GM21576 (cell line): ENCODE results near the gene TOR1A.

ENCODE experiments used
- ATAC-seq: cut with Tn5 transposase; IDR thresholded peaks from one replicate; pipeline ENCODE4 v1.9.1; 2021; ENCODE audit warnings: mild to moderate bottlenecking, moderate library complexity; ENCODE audit not compliant: unreplicated experiment

The TOR1A gene, protein sequence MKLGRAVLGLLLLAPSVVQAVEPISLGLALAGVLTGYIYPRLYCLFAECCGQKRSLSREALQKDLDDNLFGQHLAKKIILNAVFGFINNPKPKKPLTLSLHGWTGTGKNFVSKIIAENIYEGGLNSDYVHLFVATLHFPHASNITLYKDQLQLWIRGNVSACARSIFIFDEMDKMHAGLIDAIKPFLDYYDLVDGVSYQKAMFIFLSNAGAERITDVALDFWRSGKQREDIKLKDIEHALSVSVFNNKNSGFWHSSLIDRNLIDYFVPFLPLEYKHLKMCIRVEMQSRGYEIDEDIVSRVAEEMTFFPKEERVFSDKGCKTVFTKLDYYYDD

DNA sequence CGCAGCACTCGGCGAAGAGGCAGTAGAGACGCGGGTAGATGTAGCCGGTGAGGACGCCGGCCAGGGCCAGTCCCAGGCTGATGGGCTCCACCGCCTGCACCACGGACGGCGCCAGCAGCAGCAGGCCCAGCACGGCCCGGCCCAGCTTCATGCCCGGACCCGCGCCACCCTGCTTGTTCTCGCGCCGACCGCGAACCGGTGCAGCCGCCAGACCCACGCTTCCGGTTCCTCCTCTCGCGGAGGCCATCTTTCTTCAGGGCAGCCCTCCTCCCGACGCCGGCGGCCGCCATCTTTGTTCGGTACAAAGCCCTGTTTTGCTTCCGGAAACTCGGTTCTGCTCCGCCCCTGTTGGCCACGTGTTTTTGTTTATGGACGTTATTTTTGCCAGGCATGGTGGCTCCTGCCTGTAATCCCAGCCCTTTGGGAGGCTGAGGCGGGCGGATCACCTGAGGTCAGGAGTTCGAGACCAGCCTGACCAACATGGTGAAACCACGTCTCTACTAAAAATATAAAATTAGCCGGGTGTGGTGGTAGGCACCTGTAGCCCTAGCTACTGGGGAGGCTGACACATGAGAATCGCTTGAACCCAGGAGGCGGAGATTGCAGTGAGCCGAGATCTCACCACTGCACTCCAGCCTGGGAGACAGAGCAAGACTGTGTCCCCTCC, at the start of gene TOR1A:
TSS of gene TOR1A (minus strand) at position 202 of the 667 bp plus-strand sequence. CDS start at position 151, 51 bp downstream.
- peak; percentile 91 for ATAC-seq

DNA sequence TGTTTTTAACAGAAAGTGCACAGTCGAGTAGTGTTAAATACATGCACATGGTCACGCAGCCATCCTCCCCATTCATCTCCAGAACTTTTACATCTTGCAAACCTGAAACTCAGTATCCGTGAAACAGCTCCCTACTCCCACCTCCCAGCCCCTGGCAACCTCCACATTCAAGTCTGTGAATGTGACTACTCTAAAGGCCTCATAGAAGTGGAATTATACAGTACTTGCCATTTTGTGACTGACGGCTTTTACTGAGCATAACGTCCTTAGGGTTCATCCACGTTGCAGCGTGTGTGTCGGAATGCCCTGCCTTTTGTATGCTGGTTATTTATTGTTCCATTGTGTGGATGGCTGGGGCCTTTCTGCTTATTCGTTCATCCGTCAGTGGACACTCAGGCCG, 47.1 kb upstream of the TOR1A start:
- no peak for ATAC-seq

DNA sequence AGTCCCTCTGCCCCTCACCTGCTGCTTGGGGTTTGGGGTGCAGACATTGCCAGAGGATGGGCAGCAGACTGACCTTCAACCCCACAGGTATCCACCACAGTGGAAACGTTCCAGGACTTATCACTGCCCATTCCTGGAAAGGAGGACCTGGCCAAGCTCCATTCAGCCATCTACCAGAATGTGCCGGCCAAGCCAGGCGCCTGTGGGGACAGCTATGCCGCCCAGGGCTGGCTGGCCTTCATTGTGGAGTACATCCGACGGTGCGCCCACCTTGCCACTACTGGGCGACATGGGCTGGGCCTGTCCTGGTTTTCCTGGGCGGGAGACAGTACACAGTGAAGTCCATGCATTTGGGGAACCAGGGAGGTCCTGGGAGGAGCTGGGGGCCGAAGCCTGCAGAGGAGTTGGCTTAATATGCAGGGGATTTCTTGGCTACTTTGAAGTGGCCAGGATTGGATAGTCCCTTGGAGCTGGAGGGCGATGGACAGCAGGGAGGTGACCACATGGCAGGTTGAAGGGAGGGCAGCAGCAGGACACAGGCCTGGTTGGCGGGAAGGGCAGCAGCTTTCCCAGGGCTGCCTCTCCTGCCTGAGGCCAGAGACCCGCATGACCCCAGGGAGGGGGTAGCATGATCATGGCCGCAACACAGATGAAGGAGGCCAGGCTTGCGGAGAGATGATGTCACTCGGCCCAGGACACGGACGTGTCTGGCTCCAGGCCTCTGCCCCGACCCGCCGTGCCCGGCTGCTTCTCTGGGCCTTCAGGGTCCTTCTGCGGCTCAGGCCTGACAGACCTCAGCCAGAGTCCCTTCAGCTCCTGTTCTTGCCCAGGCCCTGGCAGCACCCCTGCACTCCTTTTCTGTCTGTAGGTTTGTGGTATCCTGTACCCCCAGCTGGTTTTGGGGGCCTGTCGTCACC, 45.9 kb upstream of the TOR1A start:
- no peak for ATAC-seq

DNA sequence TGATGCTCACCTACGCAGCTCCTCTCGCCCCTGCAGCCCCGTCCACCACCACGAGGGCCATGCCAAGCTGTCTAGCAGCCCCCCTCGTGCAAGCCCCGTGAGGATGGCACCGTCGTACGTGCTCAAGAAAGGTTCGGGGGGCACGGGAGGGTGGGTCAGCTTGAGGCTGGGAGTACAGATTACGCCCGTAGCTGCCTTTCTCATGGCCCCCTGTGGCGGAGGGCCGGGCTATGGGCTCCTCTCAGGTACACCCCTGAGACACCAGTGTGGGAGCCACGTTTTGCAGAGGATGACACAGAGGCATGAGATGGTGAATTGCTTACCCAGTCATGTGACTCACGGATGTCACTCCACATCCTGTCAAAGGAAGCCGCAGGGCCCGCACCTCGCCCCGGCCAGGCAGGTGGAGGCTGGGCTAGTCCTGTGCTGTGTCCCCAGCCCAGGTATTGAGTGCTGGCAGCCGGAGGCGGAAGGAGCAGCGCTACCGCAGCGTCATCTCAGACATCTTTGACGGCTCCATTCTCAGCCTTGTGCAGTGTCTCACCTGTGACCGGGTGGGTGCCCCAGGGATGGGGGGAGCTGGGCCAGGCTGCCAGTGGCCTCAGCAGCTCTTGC, 45.0 kb upstream of the TOR1A start:
- ATAC-seq: no peak

DNA sequence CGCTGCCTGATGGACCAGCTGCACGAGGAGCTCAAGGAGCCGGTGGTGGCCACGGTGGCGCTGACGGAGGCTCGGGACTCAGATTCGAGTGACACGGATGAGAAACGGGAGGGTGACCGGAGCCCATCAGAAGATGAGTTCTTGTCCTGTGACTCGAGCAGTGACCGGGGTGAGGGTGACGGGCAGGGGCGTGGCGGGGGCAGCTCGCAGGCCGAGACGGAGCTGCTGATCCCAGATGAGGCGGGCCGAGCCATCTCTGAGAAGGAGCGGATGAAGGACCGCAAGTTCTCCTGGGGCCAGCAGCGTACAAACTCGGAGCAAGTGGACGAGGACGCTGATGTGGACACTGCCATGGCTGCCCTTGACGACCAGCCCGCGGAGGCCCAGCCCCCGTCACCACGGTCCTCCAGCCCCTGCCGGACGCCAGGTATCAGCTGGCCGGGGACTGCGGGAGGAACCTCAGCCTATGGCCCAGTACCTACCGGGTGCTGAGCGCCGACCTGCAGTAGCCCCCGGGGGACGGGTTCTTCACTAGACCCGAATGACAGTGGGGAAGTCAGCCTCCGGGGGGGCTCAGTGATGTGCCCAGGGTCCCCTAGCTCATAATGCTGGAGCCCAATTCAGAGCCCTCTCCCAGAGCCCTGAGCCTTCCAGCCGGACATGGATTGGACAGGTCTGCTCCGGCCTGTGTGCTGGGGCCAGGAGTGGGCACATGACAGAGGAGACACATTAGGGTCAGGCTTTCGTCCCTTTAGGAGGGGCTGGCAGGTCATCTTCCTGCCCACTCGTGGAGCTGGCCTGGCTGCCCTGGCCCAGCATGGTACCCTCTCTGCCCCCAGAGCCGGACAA, 44.3 kb upstream of the TOR1A start:
- ATAC-seq: no peak

DNA sequence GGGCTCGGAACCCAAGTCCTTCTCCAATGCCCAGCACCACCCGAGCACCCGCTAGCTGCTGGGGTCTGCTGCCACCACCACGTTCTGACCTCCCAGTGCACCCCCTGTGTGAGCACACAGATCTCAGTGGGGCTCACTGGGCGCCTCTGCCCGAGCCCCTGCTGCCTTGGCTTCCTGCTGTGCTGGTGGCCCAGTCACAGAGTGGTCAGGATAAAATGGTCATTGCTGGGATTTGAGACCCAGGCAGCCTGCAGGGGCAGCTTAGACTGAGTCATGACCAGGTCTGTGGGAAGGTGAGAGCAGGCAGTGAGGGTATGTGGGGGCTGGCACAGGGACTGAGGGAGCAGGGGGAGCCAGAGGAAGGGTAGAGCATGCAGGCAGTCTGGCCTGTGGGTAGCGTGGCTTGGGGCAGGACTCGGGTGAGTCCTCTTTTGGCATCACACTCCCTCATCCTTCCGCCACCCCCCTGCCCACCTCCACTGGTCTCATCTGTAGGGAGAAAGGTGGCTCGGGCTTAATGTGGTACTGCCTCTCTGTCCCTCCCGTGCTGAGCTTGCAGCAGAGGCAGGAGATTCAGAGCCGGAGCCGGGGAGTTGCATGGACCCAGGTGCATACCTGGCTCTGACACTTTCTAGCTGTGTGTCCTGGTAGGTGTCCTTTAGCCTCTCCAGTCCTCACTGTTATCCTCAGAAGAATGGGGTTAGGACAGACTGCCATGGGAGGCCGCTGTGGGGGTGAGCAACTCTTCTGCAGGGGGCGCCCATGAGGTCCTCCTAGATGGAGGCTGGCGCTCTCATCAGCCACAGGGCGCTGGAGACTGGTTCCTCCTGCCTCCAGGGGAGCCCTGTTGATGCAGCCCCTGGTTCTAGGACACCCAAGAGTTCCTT, 43.4 kb upstream of the TOR1A start:
- no peak for ATAC-seq

DNA sequence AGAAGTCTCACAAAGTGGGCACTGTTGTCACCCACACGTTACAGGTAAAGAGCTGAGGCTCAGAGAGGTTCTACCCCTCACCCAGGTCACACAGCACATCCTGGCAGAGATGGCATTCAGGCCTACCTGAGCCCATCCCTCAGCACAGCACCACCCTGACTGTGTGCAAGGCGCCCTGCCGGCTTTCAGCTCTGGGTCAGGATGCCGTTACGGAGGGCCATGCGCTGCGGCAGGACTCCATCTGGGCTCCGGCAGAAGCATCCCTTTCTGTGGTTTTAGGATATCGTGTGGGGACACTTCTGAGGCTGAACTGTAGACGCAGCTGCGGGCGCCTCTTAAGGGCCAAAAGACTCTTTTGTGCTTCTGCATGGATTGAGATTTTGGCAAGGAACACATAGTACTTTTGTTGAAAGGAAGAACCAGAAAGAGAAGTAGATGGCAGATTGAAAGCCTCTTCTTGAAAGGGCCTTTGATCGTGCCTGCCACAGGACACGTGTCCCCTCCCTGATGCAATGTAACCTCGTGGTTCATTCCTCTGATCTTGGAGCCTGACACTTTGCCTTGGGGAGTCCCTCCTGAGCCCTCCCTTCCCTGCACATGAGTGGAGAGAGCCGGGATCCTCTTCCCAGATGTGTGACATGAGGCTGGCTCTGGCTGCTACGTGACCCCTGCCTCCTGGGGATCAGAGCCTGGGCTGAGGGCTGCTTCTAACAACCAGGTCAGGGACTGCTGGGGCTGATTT, 42.6 kb upstream of the TOR1A start:
- ATAC-seq: no peak

DNA sequence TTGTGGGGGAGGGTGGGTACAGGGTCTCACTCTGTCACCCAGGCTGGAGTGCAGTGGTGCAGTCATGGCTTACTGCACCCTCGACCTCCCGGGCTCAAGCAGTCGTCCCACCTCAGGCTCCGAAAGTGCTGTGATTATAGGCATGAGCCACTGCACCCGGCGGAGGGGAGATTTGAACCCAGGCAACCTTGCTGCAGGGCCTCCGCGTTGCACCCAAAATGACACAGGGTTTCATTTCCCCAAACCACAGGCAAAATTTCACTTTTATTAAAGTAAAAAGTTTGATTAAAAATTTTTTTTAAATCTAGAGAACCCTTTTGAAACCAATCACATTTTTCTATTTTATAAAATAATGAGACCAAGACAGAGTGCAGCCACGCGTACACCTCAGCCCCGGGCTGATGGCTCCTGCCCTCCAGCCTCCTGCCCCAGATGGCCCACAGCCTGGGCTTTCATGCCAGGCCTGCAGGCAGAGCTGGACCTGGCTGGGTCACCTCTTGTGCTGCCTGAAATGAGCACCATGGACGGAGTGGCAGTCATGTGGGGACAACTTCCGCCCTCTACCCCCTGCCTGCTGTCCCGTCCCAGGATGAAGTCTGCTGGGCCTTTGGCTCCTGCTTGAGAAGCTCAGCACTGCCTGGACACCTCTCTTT, 41.9 kb upstream of the TOR1A start:
- ATAC-seq: no peak

DNA sequence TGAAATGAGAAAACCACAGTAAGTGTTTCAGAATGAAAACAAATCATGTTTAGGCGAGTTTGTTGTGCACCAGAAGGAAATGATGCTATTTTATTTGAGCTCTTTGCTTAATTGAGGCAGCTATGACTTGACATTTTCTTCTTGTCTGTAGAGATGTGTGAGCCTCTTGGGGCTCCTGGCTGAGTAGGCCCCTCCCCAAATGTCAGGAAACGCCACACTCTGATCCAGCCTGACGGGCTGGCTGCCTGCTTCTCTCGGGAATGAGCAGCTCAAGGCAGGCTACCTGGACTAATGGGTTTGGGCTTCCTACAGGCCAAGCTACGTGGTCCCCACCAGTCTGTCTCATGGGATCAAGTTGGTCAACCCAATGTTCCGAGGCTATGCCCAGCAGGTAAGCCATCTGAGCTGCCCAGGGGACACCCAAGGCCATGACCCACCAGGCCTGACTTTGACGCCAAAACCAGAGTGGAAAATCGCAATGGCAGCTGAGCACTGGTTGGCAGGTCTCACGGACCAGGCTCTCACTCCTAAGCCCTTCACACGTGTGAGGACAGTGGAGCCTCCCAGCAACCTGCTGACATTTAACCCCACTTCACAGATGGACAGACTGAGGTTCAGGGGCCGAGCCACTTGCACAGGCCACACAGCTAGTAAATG, 41.2 kb upstream of the TOR1A start:
- no peak for ATAC-seq

DNA sequence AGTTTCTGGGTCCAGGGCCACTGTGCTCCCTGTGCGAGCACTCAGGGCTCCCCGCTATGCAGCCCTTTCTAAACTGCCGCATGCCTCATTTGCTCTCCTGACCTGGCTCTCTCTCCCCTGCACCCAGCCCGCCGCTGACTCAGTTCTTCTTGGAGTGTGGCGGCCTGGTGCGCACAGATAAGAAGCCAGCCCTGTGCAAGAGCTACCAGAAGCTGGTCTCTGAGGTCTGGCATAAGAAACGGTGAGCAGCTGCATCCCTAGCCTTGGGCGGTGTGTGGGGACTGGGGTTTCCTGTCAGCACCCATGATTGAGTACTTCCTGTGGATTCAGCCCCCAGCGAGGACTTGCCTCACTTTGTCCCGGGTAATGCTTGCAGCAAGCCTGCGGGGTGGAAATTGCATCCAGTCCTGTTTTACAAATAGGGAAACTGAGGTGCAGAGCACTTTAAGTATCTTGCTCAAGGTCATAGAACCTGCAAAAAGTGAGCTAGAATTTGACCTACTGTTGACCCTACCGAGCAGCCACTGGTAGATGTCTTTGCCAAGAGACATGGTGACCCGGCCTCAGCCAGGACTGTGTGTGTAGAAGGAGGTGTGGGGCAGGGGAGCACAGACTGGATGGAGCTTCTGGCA, 39.2 kb upstream of the TOR1A start:
- peak; percentile 46 for ATAC-seq

DNA sequence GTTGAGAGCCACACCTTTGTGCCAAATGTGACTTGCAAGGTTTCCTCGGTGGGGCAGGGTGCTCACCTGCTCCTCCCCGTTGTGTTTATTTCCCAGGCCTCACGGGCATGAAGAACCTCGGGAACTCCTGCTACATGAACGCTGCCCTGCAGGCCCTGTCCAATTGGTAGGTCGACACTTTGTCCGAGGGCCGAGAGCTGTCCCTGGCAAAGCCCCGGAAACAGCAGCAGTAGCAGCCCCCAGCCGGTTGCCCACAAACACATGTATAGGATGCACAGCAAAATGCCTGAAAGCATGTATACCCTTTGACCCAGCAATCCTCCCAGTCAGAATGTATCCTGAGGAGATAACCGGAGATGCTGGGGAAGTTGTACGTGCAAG, 37.5 kb upstream of the TOR1A start:
- ATAC-seq: no peak

DNA sequence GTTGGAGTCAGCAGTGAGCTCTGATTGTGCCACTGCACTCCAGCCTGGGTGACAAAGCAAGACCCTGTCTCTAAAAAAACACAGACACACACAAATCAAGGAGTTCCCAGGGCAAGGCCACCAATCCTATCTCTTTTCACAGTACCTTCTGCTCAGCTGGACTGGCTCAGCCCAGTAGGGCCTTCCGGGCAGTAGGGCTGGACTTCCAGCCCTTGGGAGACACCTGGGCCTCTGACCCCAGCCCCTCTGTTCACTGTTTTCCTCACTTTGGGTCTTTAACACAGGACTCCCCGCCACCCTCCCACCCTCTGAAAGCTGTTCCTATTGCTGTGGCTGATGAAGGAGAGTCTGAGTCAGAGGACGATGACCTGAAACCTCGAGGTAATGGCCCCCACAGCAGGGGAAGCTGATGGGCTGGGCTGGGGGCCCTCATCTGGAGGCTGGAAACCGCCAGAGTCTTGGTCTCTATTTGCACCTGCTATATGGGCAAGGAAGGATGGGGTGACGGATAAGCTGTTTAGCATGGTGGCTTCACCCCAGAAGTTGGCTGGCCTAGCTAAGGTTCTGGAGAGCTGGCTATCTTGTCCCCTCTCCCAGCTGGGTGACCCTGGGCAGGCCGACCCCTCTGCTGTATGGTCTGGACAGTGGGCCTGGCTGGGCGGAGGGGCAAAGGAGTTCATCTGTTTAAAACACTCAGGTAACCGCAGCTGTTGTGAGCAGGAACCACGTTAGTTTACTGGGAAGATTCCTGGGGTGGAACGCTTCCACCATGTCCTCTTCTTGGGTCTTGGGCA, 36.9 kb upstream of the TOR1A start:
- ATAC-seq: no peak

DNA sequence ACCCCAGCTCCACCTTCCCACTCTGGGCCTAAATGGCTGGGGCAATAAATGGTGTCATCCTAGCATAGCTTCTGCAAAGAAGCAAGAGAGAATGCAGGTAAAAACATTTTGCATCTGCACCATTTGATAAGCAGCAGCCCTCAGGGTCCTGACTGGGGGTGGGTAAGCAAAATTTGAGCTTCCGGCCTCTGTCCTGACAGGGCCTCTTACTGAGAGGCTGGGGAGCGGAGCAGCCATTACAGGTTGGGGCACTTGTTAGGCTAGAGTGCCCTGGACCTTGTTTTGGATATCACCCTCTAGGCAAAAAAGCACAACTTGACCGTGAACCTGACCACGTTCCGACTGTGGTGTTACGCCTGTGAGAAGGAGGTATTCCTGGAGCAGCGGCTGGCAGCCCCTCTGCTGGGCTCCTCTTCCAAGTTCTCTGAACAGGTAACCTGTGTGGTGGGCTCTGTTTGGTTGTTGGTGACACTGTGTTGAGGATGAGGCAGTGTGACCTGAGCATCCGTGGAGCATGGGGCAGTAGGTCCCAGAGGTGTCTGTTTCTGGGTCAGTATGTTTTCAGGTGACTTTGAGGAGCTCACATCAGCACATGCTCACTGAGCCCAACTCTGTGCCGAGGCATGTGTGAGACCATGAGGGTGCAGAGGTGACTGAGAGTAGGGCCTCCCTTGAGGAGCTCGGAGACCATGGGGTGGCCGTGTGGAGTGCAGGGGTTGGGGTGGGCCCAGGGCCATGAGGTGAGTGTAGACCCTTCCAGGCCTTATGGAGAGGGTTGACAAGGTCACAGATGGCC, 34.4 kb upstream of the TOR1A start:
- no peak for ATAC-seq

DNA sequence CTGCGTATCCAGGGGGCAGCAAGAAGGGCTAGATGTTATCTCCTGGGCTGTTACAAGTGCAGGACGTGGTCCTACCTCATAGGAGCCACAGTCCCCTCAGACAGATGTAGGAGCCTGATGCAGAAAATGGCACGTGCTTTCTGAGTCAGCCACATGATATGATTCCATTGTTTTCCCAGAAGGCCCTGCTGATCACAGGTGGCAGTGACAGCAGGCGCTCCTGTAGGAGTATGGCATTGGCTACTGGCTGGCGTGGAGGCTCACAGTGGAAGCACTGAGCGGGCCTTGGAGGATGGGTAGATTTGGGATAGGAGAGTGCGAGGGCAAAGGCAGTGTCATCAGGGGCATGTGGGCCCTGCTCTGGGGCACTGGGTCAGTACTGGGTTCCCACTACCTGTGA, 33.3 kb upstream of the TOR1A start:
- no peak for ATAC-seq

DNA sequence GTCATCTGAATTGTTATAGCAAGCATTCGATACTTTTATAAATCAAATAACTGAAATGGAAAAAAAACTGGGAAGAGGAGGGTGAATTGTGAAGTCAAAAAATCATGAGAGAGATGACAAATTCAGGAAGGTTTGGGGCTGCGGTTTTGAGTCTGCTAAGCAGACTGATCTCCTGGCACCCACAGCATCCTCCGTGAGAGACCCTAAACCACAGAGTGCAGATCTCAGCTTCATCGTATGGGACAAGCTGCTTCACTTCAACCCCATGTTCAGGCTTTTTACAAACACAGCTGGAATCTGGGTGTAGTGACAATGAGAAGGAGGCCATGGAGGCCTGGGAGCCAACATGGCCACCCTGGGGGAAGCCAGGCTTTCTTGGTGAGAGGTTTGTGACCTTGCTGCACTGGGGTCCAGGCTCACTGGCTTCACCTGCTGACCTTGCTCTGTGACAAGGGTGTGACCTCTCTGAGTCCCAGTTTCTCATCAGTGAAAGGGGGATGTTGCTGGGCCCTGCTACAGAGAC, 30.7 kb upstream of the TOR1A start:
- ATAC-seq: no peak
